ENCODE measurements around the gene TMEM126A.

GRCh38 chr11:85668157-85668556, 20.4 kb downstream of the TMEM126A start:
- no peak for TF ChIP-seq FOXK2 (IDR thresholded peaks at IDR 0.05)
- TF ChIP-seq ZNF766 (CRISPR knock-in tag; IDR thresholded peaks at IDR 0.05; ENCODE audit: borderline replicate concordance), result no peak
- no peak for TF ChIP-seq CCAR2 (optimal IDR thresholded peaks at IDR 0.05; ENCODE audit: low read depth, low read length)
- TF ChIP-seq SALL2 (CRISPR knock-in tag; IDR thresholded peaks at IDR 0.05), result no peak
- no peak for TF ChIP-seq KAT8 (CRISPR knock-in tag; IDR thresholded peaks at IDR 0.05)
- no peak for TF ChIP-seq ZNF274 (CRISPR knock-in tag; IDR thresholded peaks at IDR 0.05)
- no peak for TF ChIP-seq MEIS1 (CRISPR knock-in tag; IDR thresholded peaks at IDR 0.05; ENCODE audit: borderline replicate concordance)
- no peak for TF ChIP-seq POLR2A (IDR thresholded peaks at IDR 0.05; ENCODE audit: insufficient read depth in 1 of 2, low read depth in 2 of 2, low read length in 2 of 2)
- TF ChIP-seq MAFK (conservative IDR thresholded peaks at IDR 0.05 in 1 of 2, IDR thresholded peaks at IDR 0.05 in 1 of 2; ENCODE audit: low read length in 2 of 2), result peak; percentile 23 to 56; a peak in 2 of 4 replicates
- TF ChIP-seq ZNF34 (CRISPR knock-in tag; IDR thresholded peaks at IDR 0.05; ENCODE audit: borderline replicate concordance), result no peak

Measured in HepG2 (cell line).